Measurements from ENCODE around the gene DUSP1. TPM values are rescaled to one million over a fixed set of nuclear protein-coding genes. Genes with fewer than 3 reads are reported as not detected.
A peak's percentile ranks its signal among the peaks of the same experiment; 100 is the strongest.

Gene DUSP1
- total and polyA plus RNA-seq, 2 experiments from 2014 or later: 32.2 to 49.4 TPM

- H3K4me3 ChIP-seq: no peak overlapping the region
- no peaks in the 10 kb centered on the region for H3K36me3 ChIP-seq
- H3K27me3 ChIP-seq: no peaks in the 10 kb centered on the region
- H3K9me3 ChIP-seq (ENCODE audit: low read depth): no peaks in the 10 kb centered on the region
- no peak overlapping the region for H3K27ac ChIP-seq
- DNase-seq (ENCODE audit: low read depth in 1 of 2, low spot score in 1 of 2): peak in 1 of 2 donors; percentile 95
- H3K4me1 ChIP-seq (ENCODE audit: low read depth): no peaks in the 10 kb centered on the region
- TF ChIP-seq, protein P1, sequence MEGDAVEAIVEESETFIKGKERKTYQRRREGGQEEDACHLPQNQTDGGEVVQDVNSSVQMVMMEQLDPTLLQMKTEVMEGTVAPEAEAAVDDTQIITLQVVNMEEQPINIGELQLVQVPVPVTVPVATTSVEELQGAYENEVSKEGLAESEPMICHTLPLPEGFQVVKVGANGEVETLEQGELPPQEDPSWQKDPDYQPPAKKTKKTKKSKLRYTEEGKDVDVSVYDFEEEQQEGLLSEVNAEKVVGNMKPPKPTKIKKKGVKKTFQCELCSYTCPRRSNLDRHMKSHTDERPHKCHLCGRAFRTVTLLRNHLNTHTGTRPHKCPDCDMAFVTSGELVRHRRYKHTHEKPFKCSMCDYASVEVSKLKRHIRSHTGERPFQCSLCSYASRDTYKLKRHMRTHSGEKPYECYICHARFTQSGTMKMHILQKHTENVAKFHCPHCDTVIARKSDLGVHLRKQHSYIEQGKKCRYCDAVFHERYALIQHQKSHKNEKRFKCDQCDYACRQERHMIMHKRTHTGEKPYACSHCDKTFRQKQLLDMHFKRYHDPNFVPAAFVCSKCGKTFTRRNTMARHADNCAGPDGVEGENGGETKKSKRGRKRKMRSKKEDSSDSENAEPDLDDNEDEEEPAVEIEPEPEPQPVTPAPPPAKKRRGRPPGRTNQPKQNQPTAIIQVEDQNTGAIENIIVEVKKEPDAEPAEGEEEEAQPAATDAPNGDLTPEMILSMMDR (IDR thresholded peaks at IDR 0.05; ENCODE audit: low read depth, low read length): no peak
These were observed 29.1 kb upstream of the DUSP1 start for GRCh38 chr5:172800088-172800551.

DNA sequence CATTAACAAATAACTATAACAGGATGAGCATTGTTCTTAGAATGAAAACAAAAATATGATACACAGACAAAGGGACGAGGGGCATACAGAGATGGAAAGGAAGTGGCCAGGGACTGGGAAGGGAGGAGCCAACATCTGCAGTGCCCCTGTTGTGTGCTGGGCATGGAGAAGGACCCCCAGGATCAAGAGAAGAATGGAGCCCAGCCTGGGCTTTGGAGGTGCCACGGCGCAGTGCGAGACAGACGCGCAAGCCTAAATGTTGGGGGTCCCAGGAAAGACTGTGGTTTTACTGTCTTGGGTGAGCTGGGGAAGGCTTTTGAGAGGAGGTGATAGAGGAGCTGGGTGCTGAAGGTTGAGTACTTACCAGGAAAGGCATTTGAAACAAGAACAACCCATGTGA is 28.4 kb upstream of the DUSP1 start:
- Histone ChIP-seq H3K4me1 (ENCODE audit: low read depth) (no peaks in the 10 kb centered on the region), H3K9me3 (ENCODE audit: low read depth) (no peaks in the 10 kb centered on the region), H3K36me3 (no peaks in the 10 kb centered on the region), H3K27ac (no peak overlapping the region), H3K27me3 (no peaks in the 10 kb centered on the region), H3K4me3 (no peak overlapping the region)
- TF ChIP-seq, protein P1 (IDR thresholded peaks at IDR 0.05; ENCODE audit: low read depth, low read length): no peak
- no peak for DNase-seq (ENCODE audit: low read depth in 1 of 2, low spot score in 1 of 2)

DNA sequence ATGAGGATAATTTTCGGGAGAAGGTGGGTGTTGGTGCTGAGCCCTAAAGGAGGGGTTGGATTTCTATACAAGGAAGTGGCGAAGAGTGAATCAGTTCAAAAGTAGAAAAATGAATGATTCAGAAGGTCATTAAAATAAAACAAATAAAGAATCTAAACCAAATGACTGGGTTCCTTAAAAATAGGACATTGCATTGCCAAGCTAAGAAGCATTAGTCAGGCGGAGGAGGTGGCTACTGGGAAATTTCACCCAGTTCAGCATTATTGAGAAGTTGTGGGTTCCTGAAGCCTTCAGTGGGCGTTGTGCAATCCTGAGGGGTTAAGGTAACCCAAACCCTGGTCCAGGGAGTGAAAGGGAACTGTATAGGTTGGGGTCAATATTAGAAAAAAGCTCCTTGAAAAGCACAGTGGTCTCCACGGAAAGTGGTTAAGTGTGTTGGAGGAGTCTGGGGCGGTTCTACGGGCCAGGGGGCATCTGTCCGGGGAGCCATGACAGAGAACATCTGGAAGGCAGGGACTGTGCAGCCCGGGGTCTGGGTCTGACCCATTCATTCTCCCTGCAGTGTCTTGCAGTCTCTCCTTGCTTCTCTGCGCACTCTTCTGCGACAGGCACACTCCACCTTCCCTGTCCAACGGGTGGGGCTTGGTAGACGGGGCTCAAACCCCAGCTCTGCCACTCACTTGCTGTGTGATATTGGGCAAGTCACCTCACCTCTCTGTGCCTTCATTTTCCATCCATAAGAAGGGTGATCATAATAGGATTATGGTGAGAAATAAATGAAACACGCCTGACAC is 27.6 kb upstream of the DUSP1 start:
- no peak overlapping the region for H3K27ac ChIP-seq
- H3K4me3 ChIP-seq: no peak overlapping the region
- H3K27me3 ChIP-seq: no peaks in the 10 kb centered on the region

DNA sequence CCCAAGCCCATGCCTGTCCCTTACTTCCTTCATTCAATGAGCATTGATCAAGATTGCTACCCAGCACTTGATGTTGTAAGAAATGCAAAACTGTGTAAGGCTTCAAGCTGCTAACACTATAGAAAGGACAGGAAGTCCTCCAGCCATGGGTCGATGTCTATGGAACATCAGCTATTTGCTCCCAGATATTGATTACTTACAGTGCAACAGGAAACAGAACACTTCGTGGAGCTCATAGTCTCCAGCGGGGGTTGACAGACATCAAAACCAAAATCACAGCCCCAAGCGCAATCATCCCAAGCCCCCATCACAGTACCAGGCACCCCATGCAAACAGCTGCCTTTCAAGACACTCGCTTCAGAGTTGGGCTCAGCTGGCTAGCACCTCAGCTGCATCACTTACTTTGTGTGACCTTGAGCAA is 26.8 kb upstream of the DUSP1 start:
- TF ChIP-seq, protein P1 (IDR thresholded peaks at IDR 0.05; ENCODE audit: low read depth, low read length): no peak
- peaks cover 2% of the 10 kb centered on the region for H3K4me1 ChIP-seq (ENCODE audit: low read depth)
- H3K27me3 ChIP-seq: no peaks in the 10 kb centered on the region
- no peaks in the 10 kb centered on the region for H3K36me3 ChIP-seq
- H3K4me3 ChIP-seq: no peak overlapping the region
- no peak for DNase-seq (ENCODE audit: low read depth in 1 of 2, low spot score in 1 of 2)
- H3K9me3 ChIP-seq (ENCODE audit: low read depth): no peaks in the 10 kb centered on the region
- H3K27ac ChIP-seq: no peak overlapping the region

More for the DNA sequence above, 27.6 kb upstream of the DUSP1 start:
- TF ChIP-seq, protein P1 (IDR thresholded peaks at IDR 0.05; ENCODE audit: low read depth, low read length): no peak
- no peaks in the 10 kb centered on the region for H3K9me3 ChIP-seq (ENCODE audit: low read depth)
- H3K4me1 ChIP-seq (ENCODE audit: low read depth): no peaks in the 10 kb centered on the region
- peak in 1 of 2 donors; percentile 80 for DNase-seq (ENCODE audit: low read depth in 1 of 2, low spot score in 1 of 2)
- no peaks in the 10 kb centered on the region for H3K36me3 ChIP-seq

DNA sequence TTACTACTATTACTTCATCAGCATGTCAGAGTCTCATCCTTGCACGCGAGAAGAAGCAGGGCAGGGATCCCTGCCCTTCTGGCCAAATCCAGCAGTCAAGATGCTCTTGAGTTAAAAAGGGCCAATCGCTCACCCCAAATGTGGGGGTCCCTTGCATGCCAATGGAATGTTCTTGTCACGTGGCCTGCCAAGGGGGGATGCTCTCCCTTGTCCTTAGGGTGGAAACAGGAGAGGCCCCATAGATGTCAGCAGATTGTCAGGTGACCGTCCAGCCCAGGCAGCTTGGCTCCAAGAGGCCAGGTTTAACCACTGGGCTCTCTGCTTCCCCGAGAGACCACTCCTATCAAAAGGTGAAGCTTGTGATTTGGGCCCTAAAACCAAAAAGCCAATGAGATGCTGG is 25.3 kb upstream of the DUSP1 start:
- H3K27ac ChIP-seq: no peak overlapping the region

More for the DNA sequence above, 25.3 kb upstream of the DUSP1 start:
- no peaks in the 10 kb centered on the region for H3K9me3 ChIP-seq (ENCODE audit: low read depth)
- H3K4me1 ChIP-seq (ENCODE audit: low read depth): peaks cover 7% of the 10 kb centered on the region
- TF ChIP-seq, protein P1 (IDR thresholded peaks at IDR 0.05; ENCODE audit: low read depth, low read length): no peak
- no peak for DNase-seq (ENCODE audit: low read depth in 1 of 2, low spot score in 1 of 2)
- no peaks in the 10 kb centered on the region for H3K36me3 ChIP-seq
- no peaks in the 10 kb centered on the region for H3K27me3 ChIP-seq
- H3K4me3 ChIP-seq: no peak overlapping the region

Data from cardiac muscle cell (in vitro differentiated cells and primary cell).